CD4-positive, alpha-beta T cell (primary cell): ENCODE results near the gene BTF3. TPM values are rescaled to one million over a fixed set of nuclear protein-coding genes. Genes with fewer than 3 reads are reported as not detected.

ENCODE experiments used
- ATAC-seq: fragments of 200-7000 bp; cut with Tn5 transposase; one replicate; pipeline ENCODE4 v1.10.0; 2022; ENCODE audit warnings: mild to moderate bottlenecking; ENCODE audit not compliant: poor library complexity
- CTCF ChIA-PET: fragments of 350-600 bp; sonication (Branson Sonifier 250); formaldehyde crosslinking; loops from one replicate; lab custom pipeline; 2021; ENCODE audit warnings: antibody characterized with exemption, inconsistent platforms; lab: Charles Lee
- POLR2A ChIA-PET: fragments of 350-600 bp; sonication (Branson Sonifier 250); formaldehyde crosslinking; loops from one replicate; lab custom pipeline; 2021; ENCODE audit warnings: antibody characterized with exemption, inconsistent platforms; lab: Charles Lee
- DNase-seq, 14 experiments: peaks; one replicate each; pipeline ENCODE4 v3.0.0-alpha.2; 2013 to 2020; ENCODE audit warnings: mixed read lengths in 2 of 14
- H3K27ac ChIP-seq, 2 donors: one replicate each; pipeline versions ENCODE4 v1.5.1 to v1.7.0; 2013; ENCODE audit warnings: low read length in 2 of 2, low read depth in 1 of 2, mild to moderate bottlenecking in 1 of 2
- H3K27me3 ChIP-seq, 2 experiments: 1 replicate in 1 of 2; 2 replicates in 1 of 2; pipeline versions ENCODE4 v1.6.1 to v1.7.0; 2013; ENCODE audit warnings: low read length in 2 of 2, control low read depth in 1 of 2, mild to moderate bottlenecking in 1 of 2, moderate library complexity in 1 of 2; ENCODE audit not compliant: insufficient read depth in 2 of 2, control insufficient read depth in 1 of 2
- H3K36me3 ChIP-seq: one replicate; pipeline ENCODE4 v1.6.1; 2013; ENCODE audit warnings: low read length, control low read depth; ENCODE audit not compliant: insufficient read depth
- H3K4me1 ChIP-seq: one replicate; pipeline ENCODE4 v1.6.1; 2013; ENCODE audit warnings: low read length, control low read depth; ENCODE audit not compliant: insufficient read depth
- H3K4me3 ChIP-seq: one replicate; pipeline ENCODE4 v1.5.1; 2013; ENCODE audit warnings: mild to moderate bottlenecking, low read length, moderate library complexity
- H3K9me3 ChIP-seq, 2 experiments: 1 replicate in 1 of 2; 2 replicates in 1 of 2; pipeline versions ENCODE4 v1.6.1 to v1.7.0; 2013; ENCODE audit warnings: low read length in 2 of 2, mild to moderate bottlenecking in 2 of 2, control low read depth in 1 of 2, moderate library complexity in 1 of 2; ENCODE audit not compliant: control insufficient read depth in 1 of 2, insufficient read depth in 1 of 2
- H3K27ac Mint-ChIP-seq: one replicate; pipeline ENCODE4 v1.8.0; 2020; ENCODE audit warnings: mixed read lengths
- H3K27me3 Mint-ChIP-seq: one replicate; pipeline ENCODE4 v1.8.0; 2021; ENCODE audit warnings: mixed read lengths
- H3K36me3 Mint-ChIP-seq: one replicate; pipeline ENCODE4 v1.8.0; 2021; ENCODE audit warnings: low read depth, mixed read lengths
- H3K4me1 Mint-ChIP-seq: one replicate; pipeline ENCODE4 v1.8.0; 2021; ENCODE audit warnings: low read depth, mixed read lengths
- H3K4me3 Mint-ChIP-seq: one replicate; pipeline ENCODE4 v1.8.0; 2020; ENCODE audit warnings: mild to moderate bottlenecking, mixed read lengths
- H3K9me3 Mint-ChIP-seq: one replicate; pipeline ENCODE4 v1.8.0; 2020; ENCODE audit warnings: mixed read lengths
- CTCF ChIP-seq: fragments of 200-600 bp; IDR thresholded peaks from one replicate; pipeline ENCODE4 v1.8.0; 2022; ENCODE audit warnings: antibody characterized with exemption, mild to moderate bottlenecking
- intact Hi-C, 2 experiments: fragments of 100-400 bp; cut with DNase I in 1 of 2; cut with micrococcal nuclease in 1 of 2; formaldehyde crosslinking; loops; one replicate each; pipeline versions ENCODE4 v1.15.1 to v1.9.0; 2023 to 2025; cut with DNase I, micrococcal nuclease
- total RNA-seq, 174 experiments: library from RNA in 2 of 174; stranded (reverse) in 2 of 174; gene quantifications; one replicate each; pipeline ENCODE4 v1.2.3 and lab custom pipeline; 2021 to 2026

Gene BTF3
- total RNA-seq, 2 experiments from 2014 or later, result 756 to 769 TPM

- Mint-ChIP-seq H3K4me3 (no peak overlapping the region), H3K27me3 (peaks cover 57% of the 10 kb centered on the region), H3K9me3 (no peaks in the 10 kb centered on the region), H3K36me3 (no peaks in the 10 kb centered on the region), H3K4me1 (no peaks in the 10 kb centered on the region), H3K27ac (no peak overlapping the region)
- POLR2A ChIA-PET, result no interaction called here
- CTCF ChIA-PET, result no interaction called here
- no peaks in the 10 kb centered on the region for H3K9me3 ChIP-seq
- no peak for TF ChIP-seq CTCF
- intact Hi-C loops, result loop anchor here in 1 of 2 experiments (10.0 kb wide), 1 partner anchor 676 kb away; the partner anchor contains the start of gene TNPO1
- H3K36me3 ChIP-seq, result no peaks in the 10 kb centered on the region
- H3K4me3 ChIP-seq, result no peak overlapping the region
- no peak for ATAC-seq
- H3K27me3 ChIP-seq, result peaks cover 0 to 25% of the 10 kb centered on the region in 2 experiments
- no peak for DNase-seq
- H3K4me1 ChIP-seq, result no peaks in the 10 kb centered on the region
- H3K27ac ChIP-seq, result no peak overlapping the region
These were observed 7.1 kb upstream of the BTF3 start for GRCh38 chr5:73491155-73491554.

GRCh38 chr5:73493421-73493820 lies 4.8 kb upstream of the BTF3 start:
- DNase-seq, result no peak
- Histone ChIP-seq H3K27me3 (peaks cover 0 to 20% of the 10 kb centered on the region in 2 experiments), H3K27ac (no peak overlapping the region), H3K4me3 (no peak overlapping the region), H3K4me1 (peaks cover 10% of the 10 kb centered on the region), H3K9me3 (no peaks in the 10 kb centered on the region), H3K36me3 (no peaks in the 10 kb centered on the region)
- no peak for ATAC-seq
- H3K9me3 Mint-ChIP-seq, result no peaks in the 10 kb centered on the region
- peaks cover 12% of the 10 kb centered on the region for H3K4me1 Mint-ChIP-seq
- POLR2A ChIA-PET, result no interaction called here
- no peak overlapping the region for H3K4me3 Mint-ChIP-seq
- peaks cover 39% of the 10 kb centered on the region for H3K27me3 Mint-ChIP-seq
- H3K27ac Mint-ChIP-seq, result no peak overlapping the region
- intact Hi-C loops, result loop anchor here in 1 of 2 experiments (2.0 to 10.0 kb wide), 2 partner anchors 41 to 679 kb away; partner anchors contain the start of gene TNPO1
- peaks cover 9% of the 10 kb centered on the region for H3K36me3 Mint-ChIP-seq
- CTCF ChIA-PET, result interaction anchor here (0.7 to 1.3 kb wide), 2 partner anchors 42 to 94 kb away, joined by 3 read pairs; no protein-coding TSS in a partner anchor
- no peak for TF ChIP-seq CTCF

- CTCF ChIA-PET, result no interaction called here
- H3K4me3 Mint-ChIP-seq, result no peak overlapping the region
These were observed 3.5 kb upstream of the BTF3 start for GRCh38 chr5:73494721-73495120.

More at GRCh38 chr5:73494721-73495120, 3.5 kb upstream of the BTF3 start:
- ATAC-seq, result no peak
- intact Hi-C loops, result loop anchor here (5.0 to 10.0 kb wide), 3 partner anchors 42 to 1172 kb away; partner anchors contain the start of genes MRPS27 (in 1 of the 2), PTCD2 (in 1 of the 2) and TNPO1 (in 1 of the 2)
- no peaks in the 10 kb centered on the region for H3K9me3 ChIP-seq
- H3K27me3 ChIP-seq, result peaks cover 0 to 20% of the 10 kb centered on the region in 2 experiments
- POLR2A ChIA-PET, result no interaction called here
- TF ChIP-seq CTCF, result no peak
- H3K36me3 ChIP-seq, result no peaks in the 10 kb centered on the region
- no peaks in the 10 kb centered on the region for H3K9me3 Mint-ChIP-seq
- peaks cover 22% of the 10 kb centered on the region for H3K4me1 Mint-ChIP-seq
- DNase-seq, result no peak
- no peak overlapping the region for H3K27ac Mint-ChIP-seq
- H3K4me3 ChIP-seq, result no peak overlapping the region
- H3K36me3 Mint-ChIP-seq, result peaks cover 19% of the 10 kb centered on the region
- H3K27me3 Mint-ChIP-seq, result peaks cover 32% of the 10 kb centered on the region
- peaks cover 18% of the 10 kb centered on the region for H3K4me1 ChIP-seq
- no peak overlapping the region for H3K27ac ChIP-seq
